K562 (cell line): ENCODE measurements around the gene UNC5C. TPM values are rescaled to one million over a fixed set of nuclear protein-coding genes. Genes with fewer than 3 reads are reported as not detected.

Experiments used
- ATAC-seq: fragments of 200-7000 bp; cut with Tn5 transposase; 3 replicates; pipeline ENCODE4 v1.9.1; 2020; ENCODE audit warnings: moderate library complexity
- BruUV-seq: library from RNA; stranded (reverse); fragments of 400-500 nt; replicated peaks from 2 replicates; lab custom pipeline; 2021; lab: Mats Ljungman, UMichigan
- CTCF ChIA-PET: fragments of 300-600 bp; formaldehyde crosslinking; extraction: SDS; loops from one replicate; lab custom pipeline; 2021; ENCODE audit warnings: low intra/inter-chr PET ratio; lab: Yijun Ruan, JAX
- POLR2A ChIA-PET: fragments of 300-600, 350-650 bp; sonication (Branson Sonifier 250); formaldehyde crosslinking; extraction: SDS; loops from one replicate; lab custom pipeline; 2021; ENCODE audit warnings: antibody characterized with exemption, inconsistent platforms; lab: Yijun Ruan, JAX
- DNase-seq, 4 experiments: peaks; one replicate each; pipeline versions ENCODE4 v3.0.0 to v3.0.0-alpha.2; 2011 to 2018; ENCODE audit warnings: low spot score in 3 of 4, mixed read lengths in 3 of 4; ENCODE audit errors: extremely low read depth in 1 of 4
- FAIRE-seq: peaks from 2 replicates; lab custom pipeline; 2011; peaks lifted over from hg19 to GRCh38; lab: Jason Lieb, UNC
- H2AFZ ChIP-seq: 2 replicates; pipeline ENCODE4 v1.6.0; 2011; ENCODE audit warnings: low read depth, low read length, control low read depth, inconsistent platforms
- H3K27ac ChIP-seq: fragments of 200-600 bp; 3 replicates; pipeline ENCODE4 v1.8.0; 2011; ENCODE audit warnings: low read depth, mild to moderate bottlenecking, control low read depth, inconsistent platforms, low read length, moderate library complexity, mixed read lengths; ENCODE audit errors: extremely low read depth
- H3K27me3 ChIP-seq, 2 experiments: fragments of 300-600 bp in 1 of 2; 2 replicates in 1 of 2; 3 replicates in 1 of 2; pipeline versions ENCODE4 v1.6.0 to v1.8.0; 2011; ENCODE audit warnings: inconsistent platforms in 2 of 2, low read length in 2 of 2, mild to moderate bottlenecking in 1 of 2, mixed read lengths in 1 of 2, moderate library complexity in 1 of 2; ENCODE audit not compliant: control insufficient read depth in 2 of 2, insufficient read depth in 2 of 2
- H3K36me3 ChIP-seq: fragments of 300-600 bp; 3 replicates; pipeline ENCODE4 v1.8.0; 2011; ENCODE audit warnings: mild to moderate bottlenecking, low read length, inconsistent platforms; ENCODE audit not compliant: control insufficient read depth, insufficient read depth
- H3K4me1 ChIP-seq, 2 experiments: fragments of 200-600 bp in 1 of 2; replicated peaks in 1 of 2; 2 replicates in 1 of 2; 3 replicates in 1 of 2; pipeline versions ENCODE4 v1.5.1 to v1.8.0; 2011; ENCODE audit warnings: inconsistent platforms in 2 of 2, low read length in 2 of 2, mild to moderate bottlenecking in 1 of 2, mixed read lengths in 1 of 2, moderate library complexity in 1 of 2; ENCODE audit not compliant: control insufficient read depth in 2 of 2, insufficient read depth in 2 of 2
- H3K4me2 ChIP-seq: 2 replicates; pipeline ENCODE4 v1.6.1; 2011; ENCODE audit warnings: low read length, control low read depth, inconsistent platforms, mixed read lengths; ENCODE audit not compliant: insufficient read depth
- H3K4me3 ChIP-seq: fragments of 200-600 bp; sonication (generic), shearing (Covaris generic); 2 replicates; pipeline ENCODE4 v1.5.1; 2016; ENCODE audit warnings: control low read depth, inconsistent platforms
- H3K79me2 ChIP-seq: fragments of 200-600 bp; 3 replicates; pipeline ENCODE4 v1.8.0; 2011; ENCODE audit warnings: low read length, inconsistent platforms; ENCODE audit not compliant: control insufficient read depth, insufficient read depth
- H3K9ac ChIP-seq, 2 experiments: 2 replicates each; pipeline versions ENCODE4 v1.6.0 to v1.6.1; 2011; ENCODE audit warnings: low read depth in 2 of 2, low read length in 2 of 2, control low read depth in 1 of 2, inconsistent platforms in 1 of 2, mild to moderate bottlenecking in 1 of 2, mixed read lengths in 1 of 2; ENCODE audit not compliant: insufficient read depth in 1 of 2
- H3K9me1 ChIP-seq: one replicate; pipeline ENCODE4 v1.6.0; 2011; ENCODE audit warnings: inconsistent platforms, mild to moderate bottlenecking, low read length, moderate library complexity; ENCODE audit not compliant: control insufficient read depth, insufficient read depth
- H3K9me3 ChIP-seq: replicated peaks from 2 replicates; pipeline ENCODE4 v1.5.1; 2011; ENCODE audit warnings: low read depth, low read length, inconsistent platforms; ENCODE audit not compliant: control insufficient read depth, insufficient read depth
- H4K20me1 ChIP-seq: replicated peaks from 2 replicates; pipeline ENCODE4 v1.6.1; 2011; ENCODE audit warnings: low read length, inconsistent platforms, mixed read lengths; ENCODE audit not compliant: control insufficient read depth, insufficient read depth
- POLR3A ChIP-seq: IDR thresholded peaks from 2 replicates; pipeline ENCODE4 v1.6.1; 2011; ENCODE audit warnings: borderline replicate concordance, mild to moderate bottlenecking, moderate library complexity; ENCODE audit not compliant: insufficient read length, insufficient read depth; ENCODE audit errors: extremely low read depth
- ZNF609 ChIP-seq: sonication (generic); formaldehyde crosslinking; IDR thresholded peaks from 2 replicates; pipeline ENCODE4 v1.8.1; 2023; ENCODE audit warnings: missing genetic modification reagents, mild to moderate bottlenecking, borderline replicate concordance
- WGBS: fragments of 100-300 bp; shearing (Covaris generic); methylation state at CpG from one replicate; pipeline ENCODE4 v1.1.6; 2016; ENCODE audit warnings: low coverage, mixed read lengths; ENCODE audit not compliant: insufficient coverage; ENCODE audit errors: missing lambda C conversion rate; 5-methylcytosine and 5-hydroxymethylcytosine counted together
- in situ Hi-C: fragments of 300-500 bp; cut with MboI; formaldehyde crosslinking; loops from 4 replicates; pipeline ENCODE4 v1.15.0; 2018; ENCODE audit warnings: inconsistent platforms, mixed read lengths
- intact Hi-C: fragments of 100-400 bp; cut with micrococcal nuclease; formaldehyde crosslinking; loops from 2 replicates; pipeline ENCODE4 v1.14.2; 2022
- polyA plus RNA-seq, 8 experiments: library from polyadenylated mRNA; depleted of rRNA in 4 of 8; stranded (reverse) in 5 of 8; unstranded in 3 of 8; fragments of >200 nt; fragmentation: Nextera tagmentation in 2 of 8; fragmentation: Illumina TruSeq in 1 of 8; extraction: Ambion mirVana in 2 of 8; extraction: Trizol in 1 of 8; gene quantifications; 2 replicates each; pipeline versions ENCODE4 v1.2.1 to v1.2.3, GENCODE V29; 2011 to 2014; ENCODE audit warnings: inconsistent platforms in 1 of 8, missing spikeins in 1 of 8
- total RNA-seq, 7 experiments: library from RNA; depleted of rRNA in 6 of 7; stranded (reverse); fragments of >200 nt in 6 of 7; fragmentation: Illumina TruSeq in 2 of 7; extraction: Trizol in 2 of 7; gene quantifications; 2 replicates each; pipeline versions ENCODE4 v1.2.1 to v1.2.3, GENCODE V29; 2011 to 2021; ENCODE audit warnings: low replicate concordance in 1 of 7

The UNC5C gene
- total and polyA plus RNA-seq, 9 of the 15 experiments (the other 6 are each of a cell fraction or from before 2014, with no cell fraction given), result under 0.01 to 0.10 (median 0.03) TPM; not detected in 1

- ChIA-PET CTCF (no interaction called here), POLR2A (interaction anchor here (0.6 kb wide), 1 partner anchor 1967 kb away, joined by 3 read pairs; no protein-coding TSS in a partner anchor)
- Histone ChIP-seq H3K9me3 (no peaks in the 10 kb centered on the region), H3K79me2 (no peaks in the 10 kb centered on the region), H3K27ac (no peak overlapping the region), H3K4me1 (peaks cover 0 to 3% of the 10 kb centered on the region in 2 experiments; a peak in 2 of 5 replicates), H3K4me3 (no peak overlapping the region), H2AFZ (no peak overlapping the region), H4K20me1 (no peaks in the 10 kb centered on the region), H3K36me3 (no peaks in the 10 kb centered on the region), H3K9ac (no peak overlapping the region), H3K27me3 (no peaks in the 10 kb centered on the region; a peak in 2 of 5 replicates), H3K4me2 (no peak overlapping the region), H3K9me1 (no peaks in the 10 kb centered on the region)
- no TSS peak for BruUV-seq
- ATAC-seq (no peak), FAIRE-seq (no peak), DNase-seq (no peak)
- intact Hi-C loops (no loop called here), in situ Hi-C loops (no loop called here)
- WGBS, result 25% methylated on average over 1 of the region's 1 CpG
- no peak for TF ChIP-seq ZNF609
- TF ChIP-seq POLR3A, result no peak
These were observed 338.8 kb downstream of the UNC5C start for GRCh38 chr4:95209927-95210326.
